Suppressor macrophage treated with lipopolysaccharide for 1 hour (primary cell): ENCODE results near the gene DCUN1D2.

Experiments
- DNase-seq, 3 donors: peaks; one replicate each; pipeline ENCODE4 v3.0.0-alpha.2; 2020 to 2022

The DCUN1D2 gene

GRCh38 chr13:113406321-113407102 lies 84.0 kb downstream of the DCUN1D2 start:
- DNase-seq = no peak
